GM12878 (cell line): ENCODE results near the gene ZSWIM9. TPM values are rescaled to one million over a fixed set of nuclear protein-coding genes. Genes with fewer than 3 reads are reported as not detected.

ENCODE experiments used
- ATAC-seq: fragments of 200-7000 bp; cut with Tn5 transposase; 3 replicates; pipeline ENCODE4 v1.9.1; 2020; ENCODE audit warnings: mild to moderate bottlenecking, moderate library complexity
- BruUV-seq: library from RNA; stranded (reverse); fragments of 400-500 nt; replicated peaks from 2 replicates; lab custom pipeline; 2021; lab: Mats Ljungman, UMichigan
- CTCF ChIA-PET: fragments of 300-600 bp; sonication (Branson Sonifier 250); formaldehyde crosslinking; extraction: SDS; loops from one replicate; lab custom pipeline; 2021; ENCODE audit warnings: inconsistent platforms; lab: Yijun Ruan, JAX
- POLR2A ChIA-PET: fragments of 350-600 bp; formaldehyde crosslinking; extraction: SDS; loops from one replicate; lab custom pipeline; 2021; ENCODE audit warnings: inconsistent platforms; lab: Charles Lee
- RAD21 ChIA-PET: fragments of 300-600 bp; sonication (Branson Sonifier 250); formaldehyde crosslinking; loops from one replicate; lab custom pipeline; 2023; ENCODE audit warnings: antibody characterized with exemption; ENCODE audit not compliant: unreplicated experiment; lab: Charles Lee
- SMC1A ChIA-PET: fragments of 300-600 bp; sonication (Branson Sonifier 250); formaldehyde crosslinking; loops from one replicate; lab custom pipeline; 2023; ENCODE audit not compliant: unreplicated experiment, uncharacterized antibody; lab: Charles Lee
- DNase-seq: peaks from one replicate; pipeline ENCODE4 v3.0.0-alpha.2; 2011; ENCODE audit warnings: low read depth, low spot score
- FAIRE-seq: peaks from 3 replicates; lab custom pipeline; 2011; peaks lifted over from hg19 to GRCh38; lab: Jason Lieb, UNC
- H2AFZ ChIP-seq: 2 replicates; pipeline ENCODE4 v1.6.0; 2011; ENCODE audit warnings: low read depth, low read length, control low read depth; ENCODE audit not compliant: control insufficient read depth
- H3K27ac ChIP-seq: 2 replicates; pipeline ENCODE4 v1.5.1; 2011; ENCODE audit warnings: control low read depth; ENCODE audit not compliant: control insufficient read depth, insufficient read depth
- H3K27me3 ChIP-seq, 2 experiments: replicated peaks in 1 of 2; 2 replicates each; pipeline versions ENCODE4 v1.6.0 to v1.6.1; 2011; ENCODE audit warnings: low read length in 1 of 2; ENCODE audit not compliant: control insufficient read depth in 2 of 2, insufficient read depth in 2 of 2
- H3K36me3 ChIP-seq, 2 experiments: 2 replicates each; pipeline ENCODE4 v1.5.1; 2011; ENCODE audit warnings: low read length in 1 of 2; ENCODE audit not compliant: control insufficient read depth in 2 of 2, insufficient read depth in 2 of 2
- H3K4me1 ChIP-seq: 2 replicates; pipeline ENCODE4 v1.6.1; 2011; ENCODE audit warnings: mild to moderate bottlenecking, low read length, moderate library complexity, mixed read lengths; ENCODE audit not compliant: control insufficient read depth, insufficient read depth
- H3K4me2 ChIP-seq: 2 replicates; pipeline ENCODE4 v1.6.0; 2011; ENCODE audit warnings: control low read depth; ENCODE audit not compliant: control insufficient read depth, insufficient read depth
- H3K4me3 ChIP-seq: fragments of 200-600 bp; sonication (generic); 2 replicates; pipeline ENCODE4 v1.5.1; 2016
- H3K79me2 ChIP-seq: 2 replicates; pipeline ENCODE4 v1.6.0; 2011; ENCODE audit warnings: low read length; ENCODE audit not compliant: control insufficient read depth, insufficient read depth
- H3K9ac ChIP-seq: 2 replicates; pipeline ENCODE4 v1.8.0; 2011; ENCODE audit warnings: low read length, control low read depth, mixed read lengths; ENCODE audit not compliant: control insufficient read depth, insufficient read depth
- H3K9me3 ChIP-seq: replicated peaks from 3 replicates; pipeline ENCODE4 v1.5.1; 2011; ENCODE audit warnings: mild to moderate bottlenecking, low read length; ENCODE audit not compliant: control insufficient read depth, insufficient read depth
- H4K20me1 ChIP-seq: 2 replicates; pipeline ENCODE4 v1.6.0; 2011; ENCODE audit not compliant: control insufficient read depth, insufficient read depth
- BACH1 ChIP-seq: fragments of 450-650 bp; IDR thresholded peaks from 2 replicates; pipeline ENCODE4 v1.6.1; 2017; ENCODE audit warnings: mild to moderate bottlenecking, borderline replicate concordance
- CBX3 ChIP-seq: fragments of 200-600 bp; sonication (generic); IDR thresholded peaks from 2 replicates; pipeline ENCODE4 v1.6.1; 2016; ENCODE audit warnings: low read depth, borderline replicate concordance
- IKZF1 ChIP-seq: fragments of 450-650 bp; conservative IDR thresholded peaks from 2 replicates; pipeline ENCODE4 v1.6.1; 2017; ENCODE audit warnings: antibody characterized with exemption, mild to moderate bottlenecking
- JUNB ChIP-seq: IDR thresholded peaks from 2 replicates; pipeline ENCODE4 v1.6.1; 2016; ENCODE audit warnings: antibody characterized with exemption, mild to moderate bottlenecking
- MEF2B ChIP-seq: fragments of 450-650 bp; IDR thresholded peaks from 2 replicates; pipeline ENCODE4 v1.6.1; 2018; ENCODE audit warnings: mild to moderate bottlenecking, moderate library complexity; ENCODE audit not compliant: partially characterized antibody, poor library complexity, severe bottlenecking
- MYB ChIP-seq: fragments of 150-350 bp; IDR thresholded peaks from 2 replicates; pipeline ENCODE4 v1.6.1; 2014; ENCODE audit warnings: mild to moderate bottlenecking, low read depth, low read length, borderline replicate concordance
- NFIC ChIP-seq: IDR thresholded peaks from 2 replicates; pipeline ENCODE4 v1.6.1; 2012; ENCODE audit warnings: low read depth, mild to moderate bottlenecking, inconsistent platforms, low read length, moderate library complexity
- PAX5 ChIP-seq: IDR thresholded peaks from 2 replicates; pipeline ENCODE4 v1.6.1; 2011; ENCODE audit warnings: low read depth, low read length, borderline replicate concordance
- SMARCA5 ChIP-seq: fragments of 450-650 bp; IDR thresholded peaks from 2 replicates; pipeline ENCODE4 v1.6.1; 2017; ENCODE audit warnings: mild to moderate bottlenecking
- ZNF217 ChIP-seq: fragments of 450-650 bp; IDR thresholded peaks from 2 replicates; pipeline ENCODE4 v1.6.1; 2017; ENCODE audit warnings: antibody characterized with exemption, mild to moderate bottlenecking
- WGBS: methylation state at CpG from one replicate; pipeline ENCODE4 v1.1.6; 2016; ENCODE audit warnings: low lambda C conversion rate; ENCODE audit not compliant: insufficient replicate concordance, insufficient coverage; ENCODE audit errors: missing lambda C conversion rate; 5-methylcytosine and 5-hydroxymethylcytosine counted together
- in situ Hi-C: fragments of 300-500 bp; cut with MboI; formaldehyde crosslinking; loops from 9 replicates; pipeline ENCODE4 v1.14.3; 2018; ENCODE audit warnings: mixed read lengths
- intact Hi-C: fragments of 100-400 bp; cut with micrococcal nuclease; formaldehyde crosslinking; loops from one replicate; pipeline ENCODE4 v1.14.2; 2022; ENCODE audit not compliant: unreplicated experiment
- polyA plus RNA-seq, 11 experiments: library from polyadenylated mRNA; depleted of rRNA in 4 of 11; unstranded in 6 of 11; stranded (reverse) in 5 of 11; fragments of >200 nt; fragmentation: Nextera tagmentation in 4 of 11; fragmentation: Illumina TruSeq in 1 of 11; extraction: Ambion mirVana in 4 of 11; extraction: Trizol in 1 of 11; gene quantifications; 1 replicate in 1 of 11; 2 replicates in 10 of 11; pipeline versions ENCODE4 v1.2.1 to v1.2.3, GENCODE V29; 2011 to 2016; ENCODE audit warnings: inconsistent platforms in 2 of 11, missing spikeins in 2 of 11, low read depth in 1 of 11
- total RNA-seq, 4 experiments: library from RNA; depleted of rRNA in 3 of 4; stranded (reverse); fragments of >200 nt in 3 of 4; fragmentation: Illumina TruSeq in 1 of 4; extraction: Trizol in 1 of 4; gene quantifications; 2 replicates each; pipeline versions ENCODE4 v1.2.1 to v1.2.3, GENCODE V29; 2013 to 2021
- TF ChIP-seq, protein P1 (sequence below): fragments of 450-650 bp; IDR thresholded peaks from 2 replicates; pipeline ENCODE4 v1.6.1; 2016; ENCODE audit warnings: mild to moderate bottlenecking

Gene ZSWIM9
- total and polyA plus RNA-seq, 10 of the 15 experiments (the other 5 are each of a cell fraction or from before 2014, with no cell fraction given), result 0.29 to 6.2 (median 1.4) TPM; not detected in 1

DNA sequence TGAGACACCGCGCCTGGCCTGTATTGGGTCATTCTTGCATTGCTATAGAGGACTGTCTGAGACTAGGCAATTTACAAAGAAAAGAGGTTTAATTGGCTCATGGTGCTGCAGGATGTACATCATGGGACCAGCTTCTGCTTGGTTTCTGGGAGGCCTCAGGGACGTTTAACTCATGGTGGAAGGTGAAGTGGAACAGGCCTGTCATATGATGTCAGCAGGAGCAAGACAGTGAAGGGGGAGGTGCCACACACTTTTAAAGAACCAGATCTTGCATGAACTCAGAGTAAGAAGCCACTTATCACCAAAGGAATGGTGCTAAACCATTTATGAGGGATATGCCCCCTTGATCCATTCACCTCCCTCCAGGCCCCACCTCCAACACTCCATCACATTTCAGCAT, 66.6 kb downstream of the ZSWIM9 start (continued):
- TF ChIP-seq, protein P1, sequence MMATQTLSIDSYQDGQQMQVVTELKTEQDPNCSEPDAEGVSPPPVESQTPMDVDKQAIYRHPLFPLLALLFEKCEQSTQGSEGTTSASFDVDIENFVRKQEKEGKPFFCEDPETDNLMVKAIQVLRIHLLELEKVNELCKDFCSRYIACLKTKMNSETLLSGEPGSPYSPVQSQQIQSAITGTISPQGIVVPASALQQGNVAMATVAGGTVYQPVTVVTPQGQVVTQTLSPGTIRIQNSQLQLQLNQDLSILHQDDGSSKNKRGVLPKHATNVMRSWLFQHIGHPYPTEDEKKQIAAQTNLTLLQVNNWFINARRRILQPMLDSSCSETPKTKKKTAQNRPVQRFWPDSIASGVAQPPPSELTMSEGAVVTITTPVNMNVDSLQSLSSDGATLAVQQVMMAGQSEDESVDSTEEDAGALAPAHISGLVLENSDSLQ, result no peak
- TF ChIP-seq IKZF1 (no peak), NFIC (no peak), MYB (no peak)

DNA sequence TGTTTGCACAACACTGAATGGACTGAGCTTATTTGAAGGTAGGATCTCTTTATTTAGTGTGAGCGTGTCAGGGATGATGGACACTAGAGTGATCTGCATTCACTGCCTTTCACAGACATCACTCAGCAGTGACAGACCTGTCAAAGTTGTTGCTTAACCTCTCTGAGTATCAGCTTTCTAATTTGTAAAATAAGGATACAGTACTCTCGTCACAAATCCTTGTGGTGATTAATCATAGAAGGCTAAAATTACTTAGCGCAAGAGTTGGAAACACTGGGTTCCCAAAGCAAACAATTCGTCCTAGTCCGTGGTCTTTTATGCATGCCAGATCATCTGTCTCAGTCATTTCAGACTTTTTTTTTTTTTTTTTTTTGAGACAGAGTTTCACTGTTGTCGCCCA, 68.6 kb downstream of the ZSWIM9 start:
- H3K36me3 ChIP-seq, result peaks cover 3 to 26% of the 10 kb centered on the region in 2 experiments; a peak in 3 of 4 replicates
- H3K9ac ChIP-seq, result no peak overlapping the region
- H3K4me2 ChIP-seq, result no peak overlapping the region
- DNase-seq (no peak), FAIRE-seq (no peak), ATAC-seq (no peak)
- WGBS, result 54% methylated on average over 5 of the region's 6 CpGs
- BruUV-seq, result no TSS peak
- H3K79me2 ChIP-seq, result no peaks in the 10 kb centered on the region
- H3K27ac ChIP-seq, result no peak overlapping the region
- SMC1A ChIA-PET, result no interaction called here
- intact Hi-C loops, result no loop called here
- H3K27me3 ChIP-seq, result no peaks in the 10 kb centered on the region
- no peaks in the 10 kb centered on the region for H4K20me1 ChIP-seq
- CTCF ChIA-PET, result interaction anchor here (0.6 to 0.7 kb wide), 2 partner anchors 132 to 350 kb away, joined by 3 read pairs; no protein-coding TSS in a partner anchor
- POLR2A ChIA-PET, result no interaction called here
- TF ChIP-seq SMARCA5 (no peak), BACH1 (no peak), ZNF217 (no peak), PAX5 (no peak), MEF2B (no peak), JUNB (no peak), CBX3 (no peak)
- no peaks in the 10 kb centered on the region for H3K9me3 ChIP-seq
- RAD21 ChIA-PET, result no interaction called here
- no peak overlapping the region for H3K4me3 ChIP-seq
- no peaks in the 10 kb centered on the region for H3K4me1 ChIP-seq
- no peak overlapping the region for H2AFZ ChIP-seq
- in situ Hi-C loops, result no loop called here
